Measurements from ENCODE around the gene KCNAB1.

The KCNAB1 gene

GRCh38 chr3:156586905-156587759 is 466.8 kb downstream of the KCNAB1 start:
- Histone ChIP-seq H3K9me3 (ENCODE audit: insufficient read depth, low read depth, low read length) (no peaks in the 10 kb centered on the region), H3F3A (ENCODE audit: low read depth) (no peaks in the 10 kb centered on the region), H3K79me2 (ENCODE audit: insufficient read depth, low read length) (no peaks in the 10 kb centered on the region), H3K9me2 (replicated peaks; ENCODE audit: low read depth, low read length) (no peaks in the 10 kb centered on the region), H3K36me3 (ENCODE audit: insufficient read depth, low read length) (no peaks in the 10 kb centered on the region), H2AFZ (ENCODE audit: low read length) (peak overlapping the region; percentile 21; the same call in 1 of the 2 replicates), H3K4me3 (ENCODE audit: low read length, poor library complexity, severe bottlenecking) (no peak overlapping the region), H3K27me3 (ENCODE audit: insufficient read depth, low read length, poor library complexity, severe bottlenecking) (no peaks in the 10 kb centered on the region), H3K4me2 (ENCODE audit: low read depth, low read length, poor library complexity, severe bottlenecking) (no peak overlapping the region), H4K20me1 (ENCODE audit: insufficient read depth, low read length, poor library complexity, severe bottlenecking) (no peaks in the 10 kb centered on the region), H3K4me1 (ENCODE audit: insufficient read depth, low read length, poor library complexity, severe bottlenecking) (peaks cover 48% of the 10 kb centered on the region), H3K9ac (ENCODE audit: low read depth, low read length, poor library complexity, severe bottlenecking) (no peak overlapping the region)
- no peak for TF ChIP-seq CTCF (conservative IDR thresholded peaks at IDR 0.05; ENCODE audit: low read length)
- no peak for TF ChIP-seq EZH2phosphoT487 (IDR thresholded peaks at IDR 0.05; ENCODE audit: borderline replicate concordance)

DNA sequence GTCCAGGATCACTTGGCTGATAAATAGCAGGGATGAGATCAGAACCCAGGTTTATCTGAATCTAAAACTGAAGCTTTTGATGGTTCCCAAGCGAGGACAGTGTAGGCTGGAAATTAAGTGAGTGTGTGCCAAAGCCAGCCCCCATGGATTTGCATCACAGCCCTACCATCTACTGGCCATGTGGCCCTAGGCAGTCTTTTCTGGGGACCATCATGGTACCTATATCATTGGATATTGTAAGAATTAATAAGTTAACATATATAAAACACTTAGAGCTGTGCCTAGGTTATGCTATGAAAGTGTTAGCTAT is 467.3 kb downstream of the KCNAB1 start:
- no peak overlapping the region for H3K9ac ChIP-seq (ENCODE audit: low read depth, low read length, poor library complexity, severe bottlenecking)

More for the DNA sequence above, 467.3 kb downstream of the KCNAB1 start:
- no peak for TF ChIP-seq EZH2phosphoT487 (IDR thresholded peaks at IDR 0.05; ENCODE audit: borderline replicate concordance)
- Histone ChIP-seq H3K4me3 (ENCODE audit: low read length, poor library complexity, severe bottlenecking) (no peak overlapping the region), H3F3A (ENCODE audit: low read depth) (no peaks in the 10 kb centered on the region), H3K4me1 (ENCODE audit: insufficient read depth, low read length, poor library complexity, severe bottlenecking) (peaks cover 53% of the 10 kb centered on the region), H3K36me3 (ENCODE audit: insufficient read depth, low read length) (no peaks in the 10 kb centered on the region), H3K9me3 (ENCODE audit: insufficient read depth, low read depth, low read length) (no peaks in the 10 kb centered on the region), H3K79me2 (ENCODE audit: insufficient read depth, low read length) (no peaks in the 10 kb centered on the region), H3K9me2 (replicated peaks; ENCODE audit: low read depth, low read length) (no peaks in the 10 kb centered on the region), H4K20me1 (ENCODE audit: insufficient read depth, low read length, poor library complexity, severe bottlenecking) (no peaks in the 10 kb centered on the region), H2AFZ (ENCODE audit: low read length) (peak overlapping the region; percentile 21; the same call in 1 of the 2 replicates), H3K4me2 (ENCODE audit: low read depth, low read length, poor library complexity, severe bottlenecking) (no peak overlapping the region), H3K27me3 (ENCODE audit: insufficient read depth, low read length, poor library complexity, severe bottlenecking) (no peaks in the 10 kb centered on the region)

Measured in Loucy (cell line).